Pons (tissue), 1 donor: ENCODE data around the gene LAPTM4A.

Experiments
- DNase-seq: peaks from one replicate; pipeline ENCODE4 v3.0.0-alpha.2; 2016; ENCODE audit warnings: low spot score

LAPTM4A gene

DNA sequence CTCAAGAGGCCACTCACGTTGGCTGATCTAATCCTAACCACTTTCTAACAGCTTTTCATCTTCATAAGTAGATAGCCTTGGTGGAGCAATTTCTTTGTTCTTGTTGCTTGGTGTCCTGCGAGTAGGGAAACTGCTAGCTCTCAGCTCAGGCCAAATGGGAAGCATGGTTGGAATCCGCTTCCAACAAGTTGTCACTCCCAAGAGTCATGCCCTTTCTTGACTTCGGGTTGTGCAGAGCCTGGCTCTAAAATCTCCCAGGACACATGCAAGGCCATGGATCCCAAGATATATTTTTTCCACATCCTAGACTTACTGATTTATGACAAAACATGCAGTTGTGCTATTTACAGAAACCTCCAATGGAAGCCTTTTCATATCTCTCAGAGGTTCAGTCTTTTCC is 31.7 kb downstream of the LAPTM4A start:
- DNase-seq, result no peak

- DNase-seq, result no peak
These were observed 32.8 kb downstream of the LAPTM4A start for GRCh38 chr2:20018601-20019152.

DNA sequence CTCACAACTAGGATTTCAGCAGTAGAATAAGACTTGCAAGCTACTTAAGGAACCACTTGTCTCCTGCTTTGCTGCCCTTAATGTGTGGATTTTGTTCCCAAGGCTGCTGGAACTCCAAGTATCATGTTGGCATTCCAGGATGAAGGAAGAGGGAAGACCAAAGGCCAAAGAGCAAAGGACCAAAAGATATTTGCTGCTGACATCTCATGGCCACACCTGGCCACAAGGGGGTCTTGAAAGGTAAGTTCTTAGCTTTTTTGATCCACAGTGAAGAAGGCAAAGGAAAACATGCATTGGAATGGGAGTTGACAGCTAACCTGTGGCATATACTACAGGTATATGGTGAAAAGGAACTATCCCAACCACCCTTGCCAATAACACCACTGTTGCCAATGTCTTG is 35.1 kb downstream of the LAPTM4A start:
- no peak for DNase-seq

- peak; percentile 72 for DNase-seq
These were observed 35.8 kb downstream of the LAPTM4A start for GRCh38 chr2:20015482-20016083.

DNA sequence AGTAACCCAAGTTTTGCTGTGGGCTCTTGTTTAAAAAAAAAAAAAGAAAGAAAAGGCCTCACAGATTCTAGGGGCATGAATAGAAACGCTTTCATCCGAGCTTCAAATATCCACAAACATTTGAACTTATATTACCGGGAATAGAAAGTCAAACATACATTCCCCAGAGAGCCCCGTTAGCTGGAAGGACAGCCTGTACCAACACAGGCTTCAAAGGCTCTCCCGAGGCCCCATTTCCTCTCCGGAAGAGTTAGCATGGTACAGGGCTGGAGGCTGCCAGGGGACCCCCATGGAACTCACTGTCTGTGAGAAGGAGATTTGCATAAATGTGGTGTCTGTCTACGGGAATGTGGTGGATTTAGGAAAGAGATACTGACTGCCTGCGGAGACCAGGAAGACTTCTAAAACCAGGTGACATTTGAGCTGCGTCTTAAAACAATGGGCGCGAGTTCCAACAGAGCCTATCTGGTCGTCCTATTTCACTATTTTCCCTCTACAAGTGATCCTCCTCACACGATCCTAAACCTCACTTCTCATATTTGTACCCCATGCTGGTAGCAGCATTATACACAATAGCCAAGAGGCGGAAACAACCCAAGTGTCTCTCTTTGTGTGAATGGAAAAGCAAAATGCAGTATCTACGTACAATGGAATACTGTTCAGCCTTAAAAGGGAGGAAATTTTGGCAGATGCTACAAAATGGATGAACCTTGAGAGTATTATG is 38.1 kb downstream of the LAPTM4A start:
- no peak for DNase-seq

DNA sequence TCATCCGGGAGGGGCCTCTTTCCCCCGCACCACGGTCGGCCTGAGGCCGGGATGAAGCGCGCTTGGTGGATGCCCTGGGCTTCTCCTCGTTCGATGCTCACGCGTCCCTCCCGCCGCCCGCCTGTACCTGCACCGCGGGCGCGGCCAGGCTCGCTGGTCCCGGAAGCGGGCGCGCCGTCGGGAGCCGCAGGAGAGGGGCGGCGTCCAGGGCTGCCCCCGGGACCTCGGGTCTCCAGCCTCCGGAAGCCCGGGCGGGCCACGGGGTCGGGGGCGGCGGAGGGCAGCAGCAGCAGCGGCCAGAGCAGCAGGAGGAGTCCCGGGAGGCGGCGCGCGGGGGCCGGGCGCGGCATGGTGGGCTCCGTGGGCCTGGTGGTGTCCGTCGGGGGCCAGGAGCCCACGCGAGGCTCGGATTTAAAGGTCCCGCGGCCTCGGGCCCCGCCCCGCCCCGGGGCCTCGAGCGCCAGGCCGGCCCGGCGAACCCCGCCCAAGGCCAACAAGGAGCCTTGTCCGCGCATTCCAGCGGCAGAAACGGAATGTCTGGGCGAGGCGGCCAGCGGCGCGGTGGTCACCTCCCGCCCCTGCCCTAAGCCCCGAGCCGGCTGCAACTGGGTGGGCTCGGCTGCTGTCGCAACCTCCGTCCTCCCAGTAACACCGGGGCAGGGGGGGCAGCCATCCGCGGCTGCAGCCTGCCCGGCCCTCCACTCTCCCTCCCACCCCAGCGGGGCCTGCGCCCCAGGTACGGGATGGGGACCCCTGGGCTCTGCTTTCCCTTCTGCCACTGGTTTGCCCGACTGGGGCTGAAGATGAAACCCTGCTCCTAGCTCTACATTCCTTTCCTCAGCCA is 38.9 kb downstream of the LAPTM4A start, which contains the start of gene MATN3:
TSS of gene MATN3 (minus strand) at position 387 of the 844 bp plus-strand sequence. CDS start at position 350, 37 bp downstream.
- DNase-seq, result no peak

- no peak for DNase-seq
These were observed 39.5 kb downstream of the LAPTM4A start for GRCh38 chr2:20012032-20012281.

- no peak for DNase-seq
These were observed 40.0 kb downstream of the LAPTM4A start for GRCh38 chr2:20011276-20012031.

DNA sequence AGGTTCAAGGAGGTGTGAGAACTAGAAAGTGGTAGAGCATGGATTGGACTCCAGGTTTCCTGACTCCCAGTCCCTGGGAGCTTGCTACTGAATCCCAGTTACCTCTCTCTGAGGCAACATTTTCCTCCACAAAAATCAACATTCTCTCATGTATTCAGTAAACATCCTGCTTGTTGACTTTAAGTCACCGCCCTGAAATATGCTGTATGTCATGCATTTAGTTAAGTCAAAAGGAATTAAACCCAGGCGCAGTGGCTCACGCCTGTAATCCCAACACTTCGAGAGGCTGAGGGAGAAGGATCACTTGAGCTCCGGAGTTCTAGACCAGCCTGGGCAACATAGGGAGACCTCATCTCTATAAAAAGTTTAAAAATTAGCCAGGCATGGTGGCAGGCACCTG is 42.7 kb downstream of the LAPTM4A start:
- DNase-seq, result no peak

DNA sequence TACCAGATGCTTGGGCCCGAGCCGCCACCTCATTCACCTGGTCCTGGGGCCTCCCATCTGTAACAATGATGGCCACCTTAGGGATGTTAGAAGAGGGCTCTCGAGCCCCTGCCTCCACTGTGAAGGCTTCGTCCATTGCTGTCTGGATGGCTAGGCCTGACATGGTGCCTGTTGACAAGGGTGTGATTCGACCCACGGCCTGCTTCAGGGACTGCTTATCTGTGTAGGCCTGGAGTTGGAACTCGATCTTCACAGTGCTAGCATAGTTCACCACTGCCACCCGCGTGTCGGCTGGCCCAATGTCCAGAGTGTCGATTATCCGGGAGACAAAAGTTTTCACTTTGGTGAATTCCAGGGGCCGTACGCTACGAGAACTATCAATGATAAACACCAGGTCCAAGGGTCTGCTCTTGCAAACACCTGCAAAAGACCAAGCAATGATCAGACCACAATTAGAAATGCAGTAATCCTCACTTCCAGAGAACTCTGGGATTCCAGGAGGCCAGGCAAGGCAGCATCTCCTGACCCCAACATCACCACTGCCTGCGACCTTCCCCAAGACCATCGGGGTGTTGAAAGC is 45.4 kb downstream of the LAPTM4A start:
- no peak for DNase-seq

GRCh38 chr2:20005067-20005627 is 46.3 kb downstream of the LAPTM4A start:
- DNase-seq, result no peak

DNA sequence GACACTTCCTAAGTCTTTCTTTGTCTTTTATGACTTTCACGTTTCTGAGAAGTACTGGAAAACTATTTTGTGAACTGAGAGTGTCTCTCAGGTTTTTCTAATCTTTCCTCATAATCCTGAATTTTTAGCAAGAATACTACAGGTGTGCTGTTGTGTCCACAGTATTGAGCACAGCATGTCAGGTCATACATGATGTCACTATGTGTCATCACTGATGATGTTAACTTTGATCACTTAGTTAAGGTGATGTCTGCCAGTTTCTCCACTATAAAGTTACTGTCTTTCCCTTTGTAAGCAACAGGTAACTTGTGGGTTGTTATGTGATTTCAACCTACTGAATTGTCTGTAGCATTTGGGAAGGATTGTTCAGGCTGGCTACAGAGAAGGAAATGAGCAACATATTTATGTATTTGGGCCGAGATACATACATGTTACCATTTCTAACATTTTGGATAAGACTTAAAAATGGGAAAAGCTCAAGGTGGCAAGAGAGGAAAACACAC is 50.0 kb downstream of the LAPTM4A start:
- no peak for DNase-seq

GRCh38 chr2:19993731-19994130 is 57.7 kb downstream of the LAPTM4A start:
- no peak for DNase-seq

GRCh38 chr2:19991895-19992294 is 59.5 kb downstream of the LAPTM4A start:
- DNase-seq, result no peak

GRCh38 chr2:19990416-19990728 is 61.1 kb downstream of the LAPTM4A start:
- peak; percentile 29 for DNase-seq

DNA sequence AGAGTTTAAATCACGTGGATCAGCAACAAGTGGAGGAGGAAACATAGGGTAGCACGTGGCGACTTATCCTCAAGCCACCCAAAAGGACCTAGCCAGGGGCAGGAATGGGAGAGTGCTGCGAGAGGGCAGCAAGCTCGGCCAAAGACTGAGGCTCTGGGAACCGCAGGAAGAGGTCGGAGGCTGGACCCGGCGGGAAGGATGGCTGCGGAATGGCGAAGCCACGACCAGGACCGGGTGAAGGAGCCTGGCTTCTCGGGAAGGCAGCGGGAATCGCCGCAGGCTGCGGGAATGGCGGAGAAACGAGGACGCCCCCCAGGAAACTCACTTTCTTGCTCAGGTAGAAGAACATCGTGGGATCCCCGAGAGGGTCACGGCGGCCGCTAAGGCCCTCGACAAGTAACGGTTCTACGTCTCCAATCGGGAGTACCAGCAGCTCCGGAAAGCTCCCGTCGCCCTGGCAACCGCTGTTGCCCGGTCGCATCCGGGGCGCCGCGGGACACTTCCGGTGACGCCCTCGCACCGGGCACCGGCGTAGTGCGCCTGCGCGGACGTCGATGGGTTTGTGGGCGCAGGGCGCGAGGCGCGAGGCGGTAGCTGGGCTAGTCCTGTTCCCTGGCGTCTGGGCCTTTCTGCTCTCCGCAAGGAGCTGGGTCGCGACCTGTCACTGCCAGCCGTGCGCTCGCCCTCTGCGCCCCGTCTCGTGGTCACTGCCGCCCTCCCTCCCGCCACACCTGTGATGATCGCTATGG is 61.6 kb downstream of the LAPTM4A start, which contains the start of gene WDR35:
TSS of gene WDR35 (minus strand) at position 439 of the 749 bp plus-strand sequence. CDS start at position 349, 90 bp downstream.
- DNase-seq, result peak; percentile 82

GRCh38 chr2:19989342-19989666 is 62.1 kb downstream of the LAPTM4A start:
- no peak for DNase-seq

GRCh38 chr2:19988600-19988999 is 62.8 kb downstream of the LAPTM4A start:
- no peak for DNase-seq

DNA sequence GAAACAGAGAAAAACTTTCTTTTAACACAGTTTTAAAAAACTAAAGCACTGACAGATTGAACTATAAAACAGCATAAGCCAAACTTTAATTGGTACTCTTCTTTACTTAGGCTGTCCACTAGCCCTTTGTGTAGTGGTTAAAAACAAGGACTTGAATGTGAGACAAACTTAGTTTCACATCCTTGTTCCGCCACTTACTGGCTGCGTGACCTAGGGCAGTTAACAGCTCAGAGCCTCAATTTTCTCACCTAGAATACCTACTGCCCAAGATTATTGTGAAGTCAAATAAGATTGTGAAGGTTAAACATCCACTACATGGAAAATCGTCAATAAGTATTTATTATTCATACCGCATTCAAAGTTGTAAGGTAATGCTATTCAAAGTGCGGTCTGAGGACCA is 63.5 kb downstream of the LAPTM4A start:
- DNase-seq, result peak; percentile 40
